ENCODE measurements around the gene NMB.

NMB gene

GRCh38 chr15:84631706-84632272 is 26.2 kb downstream of the NMB start:
- no peak for TF ChIP-seq ZFX (IDR thresholded peaks at IDR 0.05)
- no peak for TF ChIP-seq CTCF (conservative IDR thresholded peaks at IDR 0.05)
- H3K27ac ChIP-seq: peak overlapping the region; percentile 56

- no peak overlapping the region for H3K27ac ChIP-seq
- no peak for TF ChIP-seq CTCF (conservative IDR thresholded peaks at IDR 0.05)
- no peak for TF ChIP-seq ZFX (IDR thresholded peaks at IDR 0.05)
These were observed 29.0 kb downstream of the NMB start for GRCh38 chr15:84629033-84629432.

- TF ChIP-seq CTCF (conservative IDR thresholded peaks at IDR 0.05): no peak
- TF ChIP-seq ZFX (IDR thresholded peaks at IDR 0.05): no peak
- no peak overlapping the region for H3K27ac ChIP-seq
These were observed 32.9 kb downstream of the NMB start for GRCh38 chr15:84625123-84625522.

GRCh38 chr15:84624359-84624758 is 33.6 kb downstream of the NMB start:
- H3K27ac ChIP-seq: no peak overlapping the region
- TF ChIP-seq CTCF (conservative IDR thresholded peaks at IDR 0.05) (no peak), ZFX (IDR thresholded peaks at IDR 0.05) (no peak)

- H3K27ac ChIP-seq: no peak overlapping the region
- TF ChIP-seq ZFX (IDR thresholded peaks at IDR 0.05): no peak
- TF ChIP-seq CTCF (conservative IDR thresholded peaks at IDR 0.05): no peak
These were observed 36.5 kb downstream of the NMB start for GRCh38 chr15:84621358-84621979.

GRCh38 chr15:84620626-84621025 is 37.4 kb downstream of the NMB start:
- no peak overlapping the region for H3K27ac ChIP-seq

More at GRCh38 chr15:84620626-84621025, 37.4 kb downstream of the NMB start:
- TF ChIP-seq CTCF (conservative IDR thresholded peaks at IDR 0.05) (no peak), ZFX (IDR thresholded peaks at IDR 0.05) (no peak)
